ENCODE data around the gene RALGAPA2.

Gene RALGAPA2

GRCh38 chr20:20630551-20630950 lies 81.9 kb downstream of the RALGAPA2 start:
- DNase-seq (ENCODE audit: low spot score) = no peak

- no peak for DNase-seq (ENCODE audit: low spot score)
Measured at GRCh38 chr20:20629556-20630188, 82.8 kb downstream of the RALGAPA2 start.

- no peak for DNase-seq (ENCODE audit: low spot score)
Measured at GRCh38 chr20:20628314-20628713, 84.1 kb downstream of the RALGAPA2 start.

GRCh38 chr20:20627471-20627870 lies 85.0 kb downstream of the RALGAPA2 start:
- DNase-seq (ENCODE audit: low spot score) = no peak

GRCh38 chr20:20624914-20625313 lies 87.5 kb downstream of the RALGAPA2 start:
- DNase-seq (ENCODE audit: low spot score) = no peak

GRCh38 chr20:20621195-20621594 lies 91.2 kb downstream of the RALGAPA2 start:
- DNase-seq (ENCODE audit: low spot score) = no peak

- DNase-seq (ENCODE audit: low spot score) = no peak
Measured at GRCh38 chr20:20614391-20614790, 98.1 kb downstream of the RALGAPA2 start.

GRCh38 chr20:20612251-20612650 lies 100.2 kb downstream of the RALGAPA2 start:
- DNase-seq (ENCODE audit: low spot score) = no peak

GRCh38 chr20:20611167-20611566 lies 101.3 kb downstream of the RALGAPA2 start:
- no peak for DNase-seq (ENCODE audit: low spot score)

GRCh38 chr20:20609522-20609921 lies 102.9 kb downstream of the RALGAPA2 start:
- DNase-seq (ENCODE audit: low spot score) = no peak

- DNase-seq (ENCODE audit: low spot score) = no peak
Measured at GRCh38 chr20:20608641-20609040, 103.8 kb downstream of the RALGAPA2 start.

GRCh38 chr20:20608041-20608440 lies 104.4 kb downstream of the RALGAPA2 start:
- DNase-seq (ENCODE audit: low spot score) = no peak

- no peak for DNase-seq (ENCODE audit: low spot score)
Measured at GRCh38 chr20:20606881-20607280, 105.6 kb downstream of the RALGAPA2 start.

- no peak for DNase-seq (ENCODE audit: low spot score)
Measured at GRCh38 chr20:20606050-20606449, 106.4 kb downstream of the RALGAPA2 start.

- DNase-seq (ENCODE audit: low spot score) = no peak
Measured at GRCh38 chr20:20604907-20605306, 107.5 kb downstream of the RALGAPA2 start.

GRCh38 chr20:20604357-20604756 lies 108.1 kb downstream of the RALGAPA2 start:
- DNase-seq (ENCODE audit: low spot score) = no peak

- peak; percentile 22 for DNase-seq (ENCODE audit: low spot score)
Measured at GRCh38 chr20:20603339-20603990, 109.0 kb downstream of the RALGAPA2 start.

GRCh38 chr20:20597966-20598365 lies 114.5 kb downstream of the RALGAPA2 start:
- no peak for DNase-seq (ENCODE audit: low spot score)

GRCh38 chr20:20594171-20594530 lies 118.3 kb downstream of the RALGAPA2 start:
- no peak for DNase-seq (ENCODE audit: low spot score)

- no peak for DNase-seq (ENCODE audit: low spot score)
Measured at GRCh38 chr20:20593447-20594170, 118.8 kb downstream of the RALGAPA2 start.

- DNase-seq (ENCODE audit: low spot score) = no peak
Measured at GRCh38 chr20:20585146-20585545, 127.3 kb downstream of the RALGAPA2 start.

- DNase-seq (ENCODE audit: low spot score) = no peak
Measured at GRCh38 chr20:20582734-20583133, 129.7 kb downstream of the RALGAPA2 start.

- no peak for DNase-seq (ENCODE audit: low spot score)
Measured at GRCh38 chr20:20580139-20580538, 132.3 kb downstream of the RALGAPA2 start.

Data from CD4-positive, alpha-beta T cell treated with Interleukin-15 for 4 hours (primary cell).